Tibial nerve (tissue), 4 donors: ENCODE results near the gene ZNF407. TPM values are rescaled to one million over a fixed set of nuclear protein-coding genes. Genes with fewer than 3 reads are reported as not detected.
A peak's percentile ranks its signal among the peaks of the same experiment; 100 is the strongest.

ENCODE experiments used
- DNase-seq, 2 donors: peaks; one replicate each; pipeline ENCODE4 v3.0.0-alpha.2; 2019; ENCODE audit warnings: low spot score in 2 of 2
- H3K27ac ChIP-seq, 4 donors: fragments of 200-600 bp; sonication (generic) in 3 of 4; one replicate each; pipeline ENCODE4 v1.5.1; 2017 to 2019; ENCODE audit warnings: mild to moderate bottlenecking in 1 of 4
- H3K27me3 ChIP-seq, 2 donors: fragments of 200-600 bp; sonication (generic) in 1 of 2; one replicate each; pipeline versions ENCODE4 v1.5.1 to v1.6.0; 2017 to 2019
- H3K36me3 ChIP-seq, 3 donors: fragments of 200-600 bp; sonication (generic); one replicate each; pipeline ENCODE4 v1.5.1; 2018 to 2019
- H3K4me1 ChIP-seq, 4 donors: fragments of 200-600 bp; sonication (generic) in 3 of 4; one replicate each; pipeline ENCODE4 v1.5.1; 2017 to 2019
- H3K4me3 ChIP-seq, 4 donors: fragments of 200-600 bp; sonication (generic) in 3 of 4; one replicate each; pipeline ENCODE4 v1.5.1; 2017 to 2019; ENCODE audit warnings: mild to moderate bottlenecking in 1 of 4, moderate library complexity in 1 of 4
- H3K9me3 ChIP-seq, 4 donors: fragments of 200-600 bp; sonication (generic) in 3 of 4; one replicate each; pipeline ENCODE4 v1.5.1; 2017 to 2019
- CTCF ChIP-seq, 5 experiments: fragments of 200-600 bp in 3 of 5; fragments of 450-650 bp in 2 of 5; sonication (generic) in 3 of 5; IDR thresholded peaks; one replicate each; pipeline ENCODE4 v1.5.1; 2016 to 2019; ENCODE audit warnings: antibody characterized with exemption in 5 of 5, mild to moderate bottlenecking in 3 of 5, moderate library complexity in 2 of 5
- EP300 ChIP-seq, 2 donors: sonication (generic); formaldehyde crosslinking; IDR thresholded peaks; one replicate each; pipeline ENCODE4 v1.6.1; 2017; ENCODE audit warnings: antibody characterized with exemption in 2 of 2, mild to moderate bottlenecking in 1 of 2
- POLR2A ChIP-seq, 2 donors: fragments of 450-650 bp; IDR thresholded peaks; one replicate each; pipeline ENCODE4 v1.6.1; 2017; ENCODE audit warnings: antibody characterized with exemption in 2 of 2, mild to moderate bottlenecking in 2 of 2, moderate library complexity in 2 of 2
- WGBS, 2 donors: methylation state at CpG; one replicate each; pipeline ENCODE4 v1.1.5; 2018; 5-methylcytosine and 5-hydroxymethylcytosine counted together
- total RNA-seq, 4 donors: library from RNA; depleted of rRNA; stranded (reverse); fragments of >200 nt; gene quantifications; one replicate each; pipeline ENCODE4 v1.1.0, GENCODE V29; 2016

The ZNF407 gene
- total RNA-seq, 4 donors from 2014 or later, result 18.6 to 22.8 (median 19.6) TPM

- WGBS, 2 donors, result 79% methylated on average over 9 of the region's 9 CpGs
- TF ChIP-seq POLR2A (IDR thresholded peaks at IDR 0.05) (no peak), CTCF (IDR thresholded peaks at IDR 0.05) (no peak), EP300 (IDR thresholded peaks at IDR 0.05) (no peak)
- no peaks in the 10 kb centered on the region for H3K27me3 ChIP-seq
- peaks cover 0 to 4% (median 0%) of the 10 kb centered on the region in 4 donors for H3K4me1 ChIP-seq
- DNase-seq, result no peak
- H3K27ac ChIP-seq, result no peak overlapping the region
- H3K4me3 ChIP-seq, result no peak overlapping the region
- H3K9me3 ChIP-seq, result no peaks in the 10 kb centered on the region
- H3K36me3 ChIP-seq, result no peaks in the 10 kb centered on the region
Measured at GRCh38 chr18:74622072-74622471, 24.4 kb downstream of the ZNF407 start.

GRCh38 chr18:74623047-74623816 lies 25.6 kb downstream of the ZNF407 start:
- Histone ChIP-seq H3K36me3 (no peaks in the 10 kb centered on the region), H3K4me3 (no peak overlapping the region), H3K27ac (no peak overlapping the region), H3K4me1 (peaks cover 0 to 4% (median 0%) of the 10 kb centered on the region in 4 donors), H3K27me3 (no peaks in the 10 kb centered on the region), H3K9me3 (no peaks in the 10 kb centered on the region)
- DNase-seq, result no peak
- WGBS, 2 donors, result 65% methylated on average over 24 of the region's 24 CpGs
- TF ChIP-seq POLR2A (IDR thresholded peaks at IDR 0.05), result no peak
- no peak for TF ChIP-seq EP300 (IDR thresholded peaks at IDR 0.05)
- TF ChIP-seq CTCF (IDR thresholded peaks at IDR 0.05), result peak in 4 of 5 experiments; percentile 16 to 34 (median 22)

- Histone ChIP-seq H3K27ac (no peak overlapping the region), H3K36me3 (no peaks in the 10 kb centered on the region), H3K9me3 (no peaks in the 10 kb centered on the region), H3K4me3 (no peak overlapping the region), H3K27me3 (no peaks in the 10 kb centered on the region), H3K4me1 (peaks cover 0 to 4% (median 0%) of the 10 kb centered on the region in 4 donors)
- no peak for TF ChIP-seq POLR2A (IDR thresholded peaks at IDR 0.05)
- no peak for TF ChIP-seq CTCF (IDR thresholded peaks at IDR 0.05)
- TF ChIP-seq EP300 (IDR thresholded peaks at IDR 0.05), result no peak
- no peak for DNase-seq
- WGBS, 2 donors, result 87 to 89% methylated on average over 8 of the region's 8 CpGs
Measured at GRCh38 chr18:74624466-74624865, 26.8 kb downstream of the ZNF407 start.

GRCh38 chr18:74625157-74625556 lies 27.5 kb downstream of the ZNF407 start:
- 63 to 64% methylated on average over 5 of the region's 5 CpGs for WGBS, 2 donors
- no peak for DNase-seq
- H3K27ac ChIP-seq, result no peak overlapping the region
- TF ChIP-seq POLR2A (IDR thresholded peaks at IDR 0.05), result no peak
- no peak for TF ChIP-seq EP300 (IDR thresholded peaks at IDR 0.05)
- no peak for TF ChIP-seq CTCF (IDR thresholded peaks at IDR 0.05)
- peaks cover 0 to 4% (median 0%) of the 10 kb centered on the region in 4 donors for H3K4me1 ChIP-seq
- H3K36me3 ChIP-seq, result no peaks in the 10 kb centered on the region
- H3K9me3 ChIP-seq, result no peaks in the 10 kb centered on the region
- no peak overlapping the region for H3K4me3 ChIP-seq
- H3K27me3 ChIP-seq, result no peaks in the 10 kb centered on the region

- DNase-seq, result no peak
- peaks cover 0 to 8% (median 0%) of the 10 kb centered on the region in 4 donors for H3K4me1 ChIP-seq
- TF ChIP-seq CTCF (IDR thresholded peaks at IDR 0.05) (no peak), EP300 (IDR thresholded peaks at IDR 0.05) (no peak), POLR2A (IDR thresholded peaks at IDR 0.05) (no peak)
- H3K36me3 ChIP-seq, result no peaks in the 10 kb centered on the region
- no peak overlapping the region for H3K4me3 ChIP-seq
- 85% methylated on average over 9 of the region's 9 CpGs for WGBS, 2 donors
- H3K27ac ChIP-seq, result no peak overlapping the region
- no peaks in the 10 kb centered on the region for H3K27me3 ChIP-seq
- no peaks in the 10 kb centered on the region for H3K9me3 ChIP-seq
Measured at GRCh38 chr18:74626049-74626874, 28.6 kb downstream of the ZNF407 start.
